Osteoblast (primary cell): Measurements from ENCODE around the gene PDIA6. TPM values are rescaled to one million over a fixed set of nuclear protein-coding genes. Genes with fewer than 3 reads are reported as not detected.

Experiments
- DNase-seq: peaks from one replicate; pipeline ENCODE4 v3.0.0; 2011; ENCODE audit warnings: low spot score, mixed read lengths; ENCODE audit not compliant: insufficient read length; ENCODE audit errors: missing footprints
- H2AFZ ChIP-seq: 2 replicates; pipeline ENCODE4 v1.6.0; 2011; ENCODE audit warnings: mild to moderate bottlenecking, low read length
- H3K27ac ChIP-seq: 2 replicates; pipeline ENCODE4 v1.5.1; 2011; ENCODE audit warnings: mild to moderate bottlenecking, low read depth, low read length, moderate library complexity
- H3K27me3 ChIP-seq: 2 replicates; pipeline ENCODE4 v1.6.0; 2012; ENCODE audit warnings: mild to moderate bottlenecking, control low read depth, inconsistent platforms, low read length, moderate library complexity; ENCODE audit not compliant: insufficient read depth
- H3K36me3 ChIP-seq: 2 replicates; pipeline ENCODE4 v1.5.1; 2011; ENCODE audit warnings: mild to moderate bottlenecking, low read length, control low read depth, moderate library complexity; ENCODE audit not compliant: insufficient read depth
- H3K4me1 ChIP-seq: 2 replicates; pipeline ENCODE4 v1.5.1; 2011; ENCODE audit warnings: mild to moderate bottlenecking, low read length, control low read depth, moderate library complexity; ENCODE audit not compliant: insufficient read depth
- H3K4me2 ChIP-seq: 2 replicates; pipeline ENCODE4 v1.6.0; 2011; ENCODE audit warnings: mild to moderate bottlenecking, low read length; ENCODE audit not compliant: insufficient read depth
- H3K4me3 ChIP-seq: fragments of 200-600 bp; sonication (generic); 3 replicates; pipeline ENCODE4 v1.5.1; 2012; ENCODE audit warnings: mild to moderate bottlenecking, low read length, inconsistent platforms; ENCODE audit not compliant: insufficient read depth
- H3K79me2 ChIP-seq: 2 replicates; pipeline ENCODE4 v1.6.0; 2012; ENCODE audit warnings: mild to moderate bottlenecking, low read length, control low read depth, inconsistent platforms; ENCODE audit not compliant: insufficient read depth
- H3K9me3 ChIP-seq: 2 replicates; pipeline ENCODE4 v1.5.1; 2011; ENCODE audit warnings: low read depth, low read length, control low read depth
- H4K20me1 ChIP-seq: 2 replicates; pipeline ENCODE4 v1.6.0; 2012; ENCODE audit warnings: mild to moderate bottlenecking, low read length, control low read depth; ENCODE audit not compliant: insufficient read depth
- total RNA-seq: library from RNA; depleted of rRNA; stranded (reverse); fragments of >200 nt; gene quantifications from 2 replicates; pipeline ENCODE4 v1.2.3, GENCODE V29; 2012
- TF ChIP-seq, protein P1 (sequence below): IDR thresholded peaks from 2 replicates; pipeline ENCODE4 v1.5.1; 2011; ENCODE audit warnings: mild to moderate bottlenecking, low read depth, low read length, moderate library complexity; ENCODE audit errors: extremely low read depth

PDIA6 gene
- total RNA-seq, 1 donor, result 245 TPM

GRCh38 chr2:10860081-10860813, 47.7 kb upstream of the PDIA6 start:
- Histone ChIP-seq H2AFZ (no peak overlapping the region), H3K79me2 (no peaks in the 10 kb centered on the region), H3K27ac (no peak overlapping the region), H3K27me3 (peaks cover 72% of the 10 kb centered on the region), H3K9me3 (no peaks in the 10 kb centered on the region), H3K36me3 (no peaks in the 10 kb centered on the region), H3K4me2 (no peak overlapping the region), H4K20me1 (no peaks in the 10 kb centered on the region), H3K4me1 (no peaks in the 10 kb centered on the region), H3K4me3 (no peak overlapping the region)
- DNase-seq, result no peak
- TF ChIP-seq, protein P1, sequence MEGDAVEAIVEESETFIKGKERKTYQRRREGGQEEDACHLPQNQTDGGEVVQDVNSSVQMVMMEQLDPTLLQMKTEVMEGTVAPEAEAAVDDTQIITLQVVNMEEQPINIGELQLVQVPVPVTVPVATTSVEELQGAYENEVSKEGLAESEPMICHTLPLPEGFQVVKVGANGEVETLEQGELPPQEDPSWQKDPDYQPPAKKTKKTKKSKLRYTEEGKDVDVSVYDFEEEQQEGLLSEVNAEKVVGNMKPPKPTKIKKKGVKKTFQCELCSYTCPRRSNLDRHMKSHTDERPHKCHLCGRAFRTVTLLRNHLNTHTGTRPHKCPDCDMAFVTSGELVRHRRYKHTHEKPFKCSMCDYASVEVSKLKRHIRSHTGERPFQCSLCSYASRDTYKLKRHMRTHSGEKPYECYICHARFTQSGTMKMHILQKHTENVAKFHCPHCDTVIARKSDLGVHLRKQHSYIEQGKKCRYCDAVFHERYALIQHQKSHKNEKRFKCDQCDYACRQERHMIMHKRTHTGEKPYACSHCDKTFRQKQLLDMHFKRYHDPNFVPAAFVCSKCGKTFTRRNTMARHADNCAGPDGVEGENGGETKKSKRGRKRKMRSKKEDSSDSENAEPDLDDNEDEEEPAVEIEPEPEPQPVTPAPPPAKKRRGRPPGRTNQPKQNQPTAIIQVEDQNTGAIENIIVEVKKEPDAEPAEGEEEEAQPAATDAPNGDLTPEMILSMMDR, result no peak

- TF ChIP-seq, protein P1, result no peak
- Histone ChIP-seq H3K27me3 (peaks cover 70% of the 10 kb centered on the region), H3K79me2 (no peaks in the 10 kb centered on the region), H3K9me3 (no peaks in the 10 kb centered on the region), H3K4me2 (no peak overlapping the region), H3K4me1 (no peaks in the 10 kb centered on the region), H3K4me3 (no peak overlapping the region), H2AFZ (no peak overlapping the region), H4K20me1 (no peaks in the 10 kb centered on the region), H3K36me3 (no peaks in the 10 kb centered on the region), H3K27ac (no peak overlapping the region)
- no peak for DNase-seq
Observed at GRCh38 chr2:10859278-10859677, 46.7 kb upstream of the PDIA6 start.

- H3K27me3 ChIP-seq, result peaks cover 17% of the 10 kb centered on the region
- TF ChIP-seq, protein P1, result no peak
- H3K4me1 ChIP-seq, result no peaks in the 10 kb centered on the region
- no peak overlapping the region for H2AFZ ChIP-seq
- no peak overlapping the region for H3K4me2 ChIP-seq
- DNase-seq, result no peak
- H3K27ac ChIP-seq, result no peak overlapping the region
- H3K4me3 ChIP-seq, result no peak overlapping the region
- no peaks in the 10 kb centered on the region for H4K20me1 ChIP-seq
- H3K9me3 ChIP-seq, result no peaks in the 10 kb centered on the region
- no peaks in the 10 kb centered on the region for H3K79me2 ChIP-seq
- H3K36me3 ChIP-seq, result no peaks in the 10 kb centered on the region
Observed at GRCh38 chr2:10848541-10848940, 36.0 kb upstream of the PDIA6 start.

GRCh38 chr2:10847008-10847407, 34.4 kb upstream of the PDIA6 start:
- no peak for DNase-seq
- no peaks in the 10 kb centered on the region for H3K79me2 ChIP-seq
- H4K20me1 ChIP-seq, result no peaks in the 10 kb centered on the region
- peaks cover 8% of the 10 kb centered on the region for H3K27me3 ChIP-seq
- H3K4me1 ChIP-seq, result no peaks in the 10 kb centered on the region
- H3K27ac ChIP-seq, result no peak overlapping the region
- H3K36me3 ChIP-seq, result no peaks in the 10 kb centered on the region
- TF ChIP-seq, protein P1, result no peak
- no peak overlapping the region for H3K4me3 ChIP-seq
- peaks cover under 1% of the 10 kb centered on the region for H3K9me3 ChIP-seq
- no peak overlapping the region for H2AFZ ChIP-seq
- H3K4me2 ChIP-seq, result no peak overlapping the region
